GM13976 (cell line): ENCODE data around the gene STX11.
A peak's percentile ranks its signal among the peaks of the same experiment; 100 is the strongest.

Experiments used
- DNase-seq: peaks from one replicate; pipeline ENCODE4 v3.0.0; 2012; ENCODE audit warnings: low spot score
- CTCF ChIP-seq: IDR thresholded peaks from 2 replicates; pipeline ENCODE4 v1.5.1; 2012; ENCODE audit warnings: borderline replicate concordance, mild to moderate bottlenecking; ENCODE audit not compliant: insufficient read depth; ENCODE audit errors: extremely low read depth, missing control alignments, control extremely low read depth
- in situ Hi-C: fragments of 300-500 bp; cut with MboI; formaldehyde crosslinking; loops from one replicate; pipeline ENCODE4 v1.12.0; 2022; ENCODE audit warnings: low sequenced_read_pairs, mixed read lengths, inconsistent platforms; ENCODE audit not compliant: unreplicated experiment

Gene STX11

GRCh38 chr6:144149894-144150709 lies at the start of gene STX11:
STX11 (plus strand) TSS chr6:144150517; CDS start chr6:144186628, 36,111 bp downstream.
- no peak for TF ChIP-seq CTCF
- in situ Hi-C loops, result no loop called here
- DNase-seq, result peak; percentile 88

GRCh38 chr6:144103026-144103563 lies 47.2 kb upstream of the STX11 start:
- no peak for TF ChIP-seq CTCF
- in situ Hi-C loops, result loop anchor here (5.0 to 10.0 kb wide), 2 partner anchors 114 to 382 kb away; no protein-coding TSS in a partner anchor
- DNase-seq, result no peak

DNA sequence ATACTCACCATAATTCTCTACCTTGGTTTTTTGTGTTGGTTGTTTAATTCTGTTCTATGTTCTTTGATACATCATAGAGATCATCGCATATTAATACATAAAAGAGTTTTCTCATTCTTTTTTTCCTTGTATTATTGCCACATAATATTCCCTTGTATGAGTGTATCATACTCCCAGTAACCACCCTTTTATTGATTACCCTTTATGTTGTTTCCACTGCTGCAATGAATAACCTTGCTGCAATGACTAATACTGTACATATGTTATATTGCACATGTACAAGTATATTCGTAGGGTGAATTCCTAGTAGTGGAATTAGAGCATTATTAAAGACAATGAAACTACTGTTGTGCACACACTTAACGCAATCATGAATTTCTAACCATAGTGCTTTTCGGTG lies 45.8 kb upstream of the STX11 start:
- no peak for TF ChIP-seq CTCF
- no peak for DNase-seq
- in situ Hi-C loops, result loop anchor here (5.0 to 10.0 kb wide), 2 partner anchors 113 to 380 kb away; no protein-coding TSS in a partner anchor

DNA sequence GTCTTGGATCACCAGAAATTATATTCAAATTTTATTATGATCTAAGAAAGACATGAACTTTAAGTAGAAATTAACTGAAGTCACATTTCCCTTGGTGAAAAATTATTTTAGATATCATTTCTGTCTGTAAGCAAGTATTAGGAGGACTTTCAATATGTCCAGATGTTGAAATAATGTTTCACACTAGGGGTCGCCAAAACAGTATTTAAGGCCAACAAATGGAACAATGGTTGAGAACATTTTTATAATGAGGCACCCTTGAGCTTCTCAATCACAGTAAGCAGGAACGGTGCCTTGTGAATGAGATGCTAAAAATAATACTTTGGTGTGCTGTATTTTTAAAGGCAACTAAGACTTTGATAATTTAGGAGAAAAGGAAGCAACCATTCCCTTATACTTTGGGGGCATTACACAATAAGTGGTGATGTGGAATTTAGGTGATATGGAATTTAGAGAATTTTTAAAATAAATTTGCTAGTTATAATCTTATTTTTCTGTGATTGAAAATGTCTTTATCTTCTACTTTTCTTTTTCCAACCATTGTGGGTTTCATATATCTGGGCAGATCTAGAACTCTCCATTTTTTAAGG lies 45.3 kb upstream of the STX11 start:
- peak; percentile 65 for DNase-seq
- in situ Hi-C loops, result loop anchor here (5.0 to 10.0 kb wide), 2 partner anchors 112 to 380 kb away; no protein-coding TSS in a partner anchor
- peak; percentile 52 for TF ChIP-seq CTCF

DNA sequence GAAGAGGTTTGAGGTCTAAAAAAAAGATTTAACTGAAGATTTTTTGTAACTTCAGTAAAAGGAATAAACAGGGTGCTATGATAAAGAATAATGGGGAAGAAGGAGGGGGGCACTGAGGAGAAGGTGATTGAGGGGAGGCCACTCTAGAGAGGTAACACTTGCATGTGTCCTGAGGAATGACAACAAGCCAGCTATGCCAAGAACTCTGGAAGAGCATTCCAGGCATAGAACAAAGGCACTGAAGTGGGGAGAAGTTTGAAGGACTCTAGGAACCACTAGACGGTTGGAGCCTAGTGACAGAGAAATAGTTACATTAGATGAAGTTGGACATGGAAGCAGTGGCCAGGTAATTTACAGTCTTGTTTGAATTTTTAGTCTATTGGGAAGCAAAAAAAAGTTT lies 44.1 kb upstream of the STX11 start:
- no peak for DNase-seq
- TF ChIP-seq CTCF, result no peak
- in situ Hi-C loops, result loop anchor here (10.0 kb wide), 1 partner anchor 379 kb away; no protein-coding TSS in a partner anchor

- TF ChIP-seq CTCF, result no peak
- in situ Hi-C loops, result no loop called here
- DNase-seq, result no peak
Observed at GRCh38 chr6:144110210-144110609, 40.1 kb upstream of the STX11 start.
